ENCODE data around the gene C1orf141. TPM values are rescaled to one million over a fixed set of nuclear protein-coding genes. Genes with fewer than 3 reads are reported as not detected.

C1orf141 gene
- total RNA-seq, 4 donors from 2014 or later = not detected

GRCh38 chr1:67110352-67110751 lies 24.4 kb downstream of the C1orf141 start:
- no peak overlapping the region for H3K27ac ChIP-seq
- no peaks in the 10 kb centered on the region for H3K36me3 ChIP-seq
- intact Hi-C loops (cut with DNase I; ENCODE audit: low total_unique reads) (no loop called here), in situ Hi-C loops (cut with MboI; ENCODE audit: low pct_ligation_motif_present in 1 of 4, low pct_unique_long_range_greater_than_20kb in 1 of 4, low sequenced_read_pairs in 3 of 4) (no loop called here)
- no peak for TF ChIP-seq EP300 (IDR thresholded peaks at IDR 0.05; ENCODE audit: low read depth)
- TF ChIP-seq POLR2A (IDR thresholded peaks at IDR 0.05) = no peak
- H3K4me3 ChIP-seq = no peak overlapping the region
- H3K4me1 ChIP-seq = peaks cover 0 to 10% (median 4%) of the 10 kb centered on the region in 4 donors
- no peak for DNase-seq
- 17 to 27% methylated on average over 2 of the region's 2 CpGs for WGBS, 2 donors (ENCODE audit: low coverage in 1 of 2)
- H3K27me3 ChIP-seq = no peaks in the 10 kb centered on the region
- no peaks in the 10 kb centered on the region for H3K9me3 ChIP-seq

GRCh38 chr1:67105508-67105907 lies 29.3 kb downstream of the C1orf141 start:
- no peaks in the 10 kb centered on the region for H3K36me3 ChIP-seq
- H3K9me3 ChIP-seq = no peaks in the 10 kb centered on the region
- H3K4me1 ChIP-seq = peaks cover 0 to 23% (median 16%) of the 10 kb centered on the region in 4 donors
- in situ Hi-C loops (cut with MboI; ENCODE audit: low pct_ligation_motif_present in 1 of 4, low pct_unique_long_range_greater_than_20kb in 1 of 4, low sequenced_read_pairs in 3 of 4) = no loop called here
- no peak overlapping the region for H3K4me3 ChIP-seq
- peak overlapping the region in 1 of 4 donors; percentile 23 for H3K27ac ChIP-seq
- WGBS, 2 donors (ENCODE audit: low coverage in 1 of 2) = 38 to 46% methylated on average over 2 of the region's 2 CpGs
- no peaks in the 10 kb centered on the region for H3K27me3 ChIP-seq
- intact Hi-C loops (cut with DNase I; ENCODE audit: low total_unique reads) = no loop called here
- no peak for DNase-seq
- TF ChIP-seq POLR2AphosphoS5 (IDR thresholded peaks at IDR 0.05) = no peak
- TF ChIP-seq CTCF (IDR thresholded peaks at IDR 0.05) = no peak
- TF ChIP-seq EP300 (IDR thresholded peaks at IDR 0.05; ENCODE audit: low read depth) = no peak
- no peak for TF ChIP-seq POLR2A (IDR thresholded peaks at IDR 0.05)

GRCh38 chr1:67103548-67103947 lies 31.2 kb downstream of the C1orf141 start:
- H3K36me3 ChIP-seq = no peaks in the 10 kb centered on the region
- H3K9me3 ChIP-seq = no peaks in the 10 kb centered on the region
- in situ Hi-C loops (cut with MboI; ENCODE audit: low pct_ligation_motif_present in 1 of 4, low pct_unique_long_range_greater_than_20kb in 1 of 4, low sequenced_read_pairs in 3 of 4) (no loop called here), intact Hi-C loops (cut with DNase I; ENCODE audit: low total_unique reads) (no loop called here)
- peak overlapping the region; percentile 1 to 32 (median 16) for H3K27ac ChIP-seq
- peaks cover 0 to 23% (median 16%) of the 10 kb centered on the region in 4 donors for H3K4me1 ChIP-seq
- H3K4me3 ChIP-seq = no peak overlapping the region
- H3K27me3 ChIP-seq = no peaks in the 10 kb centered on the region
- 50 to 56% methylated on average over 1 of the region's 1 CpG for WGBS, 2 donors (ENCODE audit: low coverage in 1 of 2)
- DNase-seq = no peak
- TF ChIP-seq CTCF (IDR thresholded peaks at IDR 0.05) (no peak), EP300 (IDR thresholded peaks at IDR 0.05; ENCODE audit: low read depth) (no peak), POLR2A (IDR thresholded peaks at IDR 0.05) (no peak), POLR2AphosphoS5 (IDR thresholded peaks at IDR 0.05) (no peak)

GRCh38 chr1:67100833-67101232 lies 33.9 kb downstream of the C1orf141 start:
- no peaks in the 10 kb centered on the region for H3K27me3 ChIP-seq
- H3K4me3 ChIP-seq = no peak overlapping the region
- no peak overlapping the region for H3K27ac ChIP-seq
- no peak for TF ChIP-seq CTCF (IDR thresholded peaks at IDR 0.05)
- no peak for TF ChIP-seq EP300 (IDR thresholded peaks at IDR 0.05; ENCODE audit: low read depth)
- TF ChIP-seq POLR2AphosphoS5 (IDR thresholded peaks at IDR 0.05) = no peak
- no peak for TF ChIP-seq POLR2A (IDR thresholded peaks at IDR 0.05)
- 37 to 52% methylated on average over 2 to 3 of the region's 3 CpGs for WGBS, 2 donors (ENCODE audit: low coverage in 1 of 2)
- no peaks in the 10 kb centered on the region for H3K9me3 ChIP-seq
- H3K4me1 ChIP-seq = peaks cover 0 to 23% (median 12%) of the 10 kb centered on the region in 4 donors
- intact Hi-C loops (cut with DNase I; ENCODE audit: low total_unique reads) = no loop called here
- in situ Hi-C loops (cut with MboI; ENCODE audit: low pct_ligation_motif_present in 1 of 4, low pct_unique_long_range_greater_than_20kb in 1 of 4, low sequenced_read_pairs in 3 of 4) = no loop called here
- no peak for DNase-seq
- H3K36me3 ChIP-seq = no peaks in the 10 kb centered on the region

GRCh38 chr1:67097305-67097704 lies 37.5 kb downstream of the C1orf141 start:
- intact Hi-C loops (cut with DNase I; ENCODE audit: low total_unique reads) (no loop called here), in situ Hi-C loops (cut with MboI; ENCODE audit: low pct_ligation_motif_present in 1 of 4, low pct_unique_long_range_greater_than_20kb in 1 of 4, low sequenced_read_pairs in 3 of 4) (no loop called here)
- H3K36me3 ChIP-seq = no peaks in the 10 kb centered on the region
- no peaks in the 10 kb centered on the region for H3K27me3 ChIP-seq
- H3K27ac ChIP-seq = no peak overlapping the region
- no peak overlapping the region for H3K4me3 ChIP-seq
- TF ChIP-seq EP300 (IDR thresholded peaks at IDR 0.05; ENCODE audit: low read depth) = no peak
- TF ChIP-seq POLR2A (IDR thresholded peaks at IDR 0.05) = no peak
- TF ChIP-seq POLR2AphosphoS5 (IDR thresholded peaks at IDR 0.05) = no peak
- TF ChIP-seq CTCF (IDR thresholded peaks at IDR 0.05) = no peak
- no peaks in the 10 kb centered on the region for H3K4me1 ChIP-seq
- H3K9me3 ChIP-seq = no peaks in the 10 kb centered on the region
- no peak for DNase-seq

Data from transverse colon (tissue), 4 donors.